Naive thymus-derived CD4-positive, alpha-beta T cell (primary cell): Measurements from ENCODE around the gene STAT4. TPM values are rescaled to one million over a fixed set of nuclear protein-coding genes. Genes with fewer than 3 reads are reported as not detected.

Experiments
- polyA plus RNA-seq, 2 donors: library from polyadenylated mRNA; unstranded; fragments of 300-500 nt; fragmentation: Illumina TruSeq; gene quantifications; one replicate each; pipeline ENCODE4 v1.2.3, GENCODE V29; 2021
- total RNA-seq, 6 experiments: library from RNA in 5 of 6; stranded (reverse) in 5 of 6; gene quantifications; 1 replicate in 5 of 6; 2 replicates in 1 of 6; pipeline ENCODE4 v1.2.3 and lab custom pipeline; 2021 to 2026

The STAT4 gene
- total and polyA plus RNA-seq, 7 experiments from 2014 or later: 52.4 to 132 (median 114) TPM

Other genes starting within 250 kb of the STAT4 start
- 1,000 to 10,000 TPM in 1 of 5 experiments, 10 to 100 TPM in 4; 74.1 to 1,177 (median 89.6) TPM for gene STAT1, start 136.8 kb downstream of the STAT4 start, total RNA-seq
- gene STAT1, start 136.8 kb downstream of the STAT4 start, polyA plus RNA-seq: 100 to 1,000 TPM; 221 to 244 TPM
- gene MYO1B, start 94.4 kb upstream of the STAT4 start, total RNA-seq: 10 to 100 TPM in 1 of 5 experiments, under 1 TPM in 4; 0.43 to 14.9 (median 0.54) TPM
- gene MYO1B, start 94.4 kb upstream of the STAT4 start, polyA plus RNA-seq: under 1 TPM; 0.54 to 0.99 TPM